ENCODE results near the gene FOXJ1. TPM values are rescaled to one million over a fixed set of nuclear protein-coding genes. Genes with fewer than 3 reads are reported as not detected.

The FOXJ1 gene
- total and polyA plus RNA-seq, 2 of the 13 experiments (the other 11 are each of a cell fraction or from before 2014, with no cell fraction given) = 0.98 to 1.6 TPM

- TF ChIP-seq HMGXB3 (CRISPR knock-in tag; IDR thresholded peaks at IDR 0.05; ENCODE audit: borderline replicate concordance) = no peak
- no peak for TF ChIP-seq ZNF138 (CRISPR knock-in tag; IDR thresholded peaks at IDR 0.05; ENCODE audit: low read depth)
- no peak for TF ChIP-seq ZNF124 (CRISPR knock-in tag; IDR thresholded peaks at IDR 0.05)
- no peak for TF ChIP-seq ZFP36 (IDR thresholded peaks at IDR 0.05; ENCODE audit: borderline replicate concordance, low read depth, low read length, partially characterized antibody)
- TF ChIP-seq POLR2AphosphoS2 (IDR thresholded peaks at IDR 0.05; ENCODE audit: low read depth, low read length) = no peak
- TF ChIP-seq ZNF207 (IDR thresholded peaks at IDR 0.05; ENCODE audit: borderline replicate concordance) = no peak
- no peak for TF ChIP-seq ZNF331 (CRISPR knock-in tag; IDR thresholded peaks at IDR 0.05)
- TF ChIP-seq HNF1B (CRISPR knock-in tag; IDR thresholded peaks at IDR 0.05) = no peak
Measured at GRCh38 chr17:76134911-76135809, 5.9 kb downstream of the FOXJ1 start (continued).
